Suprapubic skin (tissue), 4 donors: ENCODE data around the gene PIK3AP1. TPM values are rescaled to one million over a fixed set of nuclear protein-coding genes. Genes with fewer than 3 reads are reported as not detected.
"Not testable (repeated sequence)": the region's sequence is repeated elsewhere in the genome, so short reads cannot be mapped to it uniquely, and the experiment has no call there.

Experiments
- DNase-seq, 2 donors: peaks; one replicate each; pipeline ENCODE4 v3.0.0-alpha.2; 2019; ENCODE audit warnings: low spot score in 2 of 2
- H3K27ac ChIP-seq: fragments of 200-600 bp; sonication (generic); one replicate; pipeline ENCODE4 v1.5.1; 2019
- H3K27me3 ChIP-seq: fragments of 200-600 bp; sonication (generic); one replicate; pipeline ENCODE4 v1.5.1; 2019
- H3K36me3 ChIP-seq: fragments of 200-600 bp; sonication (generic); one replicate; pipeline ENCODE4 v1.5.1; 2019
- H3K4me1 ChIP-seq: fragments of 200-600 bp; sonication (generic); one replicate; pipeline ENCODE4 v1.5.1; 2019
- H3K4me3 ChIP-seq: fragments of 200-600 bp; sonication (generic); one replicate; pipeline ENCODE4 v1.5.1; 2019; ENCODE audit warnings: mild to moderate bottlenecking
- H3K9me3 ChIP-seq: fragments of 200-600 bp; sonication (generic); one replicate; pipeline ENCODE4 v1.5.1; 2019
- CTCF ChIP-seq, 2 donors: fragments of 200-600 bp in 1 of 2; fragments of 450-650 bp in 1 of 2; sonication (generic) in 1 of 2; IDR thresholded peaks; one replicate each; pipeline ENCODE4 v1.5.1; 2016 to 2019; ENCODE audit warnings: antibody characterized with exemption in 2 of 2, mild to moderate bottlenecking in 1 of 2, moderate library complexity in 1 of 2
- EP300 ChIP-seq: sonication (generic); formaldehyde crosslinking; IDR thresholded peaks from one replicate; pipeline ENCODE4 v1.6.1; 2017; ENCODE audit warnings: antibody characterized with exemption
- POLR2A ChIP-seq, 2 donors: fragments of 450-650 bp; IDR thresholded peaks; one replicate each; pipeline ENCODE4 v1.6.1; 2017; ENCODE audit warnings: antibody characterized with exemption in 2 of 2, mild to moderate bottlenecking in 2 of 2, moderate library complexity in 2 of 2
- POLR2AphosphoS5 ChIP-seq, 3 donors: sonication (generic); formaldehyde crosslinking; IDR thresholded peaks; one replicate each; pipeline ENCODE4 v1.6.1; 2017; ENCODE audit warnings: antibody characterized with exemption in 3 of 3
- WGBS: methylation state at CpG from one replicate; pipeline ENCODE4 v1.1.5; 2018; 5-methylcytosine and 5-hydroxymethylcytosine counted together
- total RNA-seq, 4 donors: library from RNA; depleted of rRNA; stranded (reverse); fragments of >200 nt; gene quantifications; one replicate each; pipeline ENCODE4 v1.1.0, GENCODE V29; 2016

Gene PIK3AP1
- total RNA-seq, 4 donors from 2014 or later, result 2.2 to 5.6 (median 4.0) TPM

GRCh38 chr10:96684826-96685225 lies 35.5 kb downstream of the PIK3AP1 start:
- Histone ChIP-seq H3K9me3 (no peaks in the 10 kb centered on the region), H3K27me3 (no peaks in the 10 kb centered on the region), H3K36me3 (no peaks in the 10 kb centered on the region), H3K4me1 (no peaks in the 10 kb centered on the region), H3K27ac (no peak overlapping the region), H3K4me3 (no peak overlapping the region)
- no peak for DNase-seq
- TF ChIP-seq POLR2A (IDR thresholded peaks at IDR 0.05), result no peak
- TF ChIP-seq CTCF (IDR thresholded peaks at IDR 0.05), result no peak
- TF ChIP-seq EP300, result no peak
- TF ChIP-seq POLR2AphosphoS5 (IDR thresholded peaks at IDR 0.05), result no peak
- WGBS, result 80% methylated on average over 4 of the region's 4 CpGs

- no peaks in the 10 kb centered on the region for H3K27me3 ChIP-seq
- no peaks in the 10 kb centered on the region for H3K36me3 ChIP-seq
- 80% methylated on average over 2 of the region's 2 CpGs for WGBS
- H3K27ac ChIP-seq, result no peak overlapping the region
- no peaks in the 10 kb centered on the region for H3K9me3 ChIP-seq
- no peak overlapping the region for H3K4me3 ChIP-seq
- no peaks in the 10 kb centered on the region for H3K4me1 ChIP-seq
- no peak for DNase-seq
- no peak for TF ChIP-seq POLR2AphosphoS5 (IDR thresholded peaks at IDR 0.05)
- TF ChIP-seq CTCF (IDR thresholded peaks at IDR 0.05), result no peak
- TF ChIP-seq POLR2A (IDR thresholded peaks at IDR 0.05), result no peak
- no peak for TF ChIP-seq EP300
Measured at GRCh38 chr10:96683710-96684109, 36.6 kb downstream of the PIK3AP1 start.

GRCh38 chr10:96683065-96683464 lies 37.2 kb downstream of the PIK3AP1 start:
- no peak overlapping the region for H3K4me3 ChIP-seq
- no peaks in the 10 kb centered on the region for H3K4me1 ChIP-seq
- no peaks in the 10 kb centered on the region for H3K9me3 ChIP-seq
- TF ChIP-seq CTCF (IDR thresholded peaks at IDR 0.05), result no peak
- no peak for TF ChIP-seq EP300
- TF ChIP-seq POLR2AphosphoS5 (IDR thresholded peaks at IDR 0.05), result no peak
- TF ChIP-seq POLR2A (IDR thresholded peaks at IDR 0.05), result no peak
- WGBS, result 94% methylated on average over 2 of the region's 2 CpGs
- no peak for DNase-seq
- no peaks in the 10 kb centered on the region for H3K27me3 ChIP-seq
- H3K36me3 ChIP-seq, result no peaks in the 10 kb centered on the region
- no peak overlapping the region for H3K27ac ChIP-seq

GRCh38 chr10:96681524-96681923 lies 38.8 kb downstream of the PIK3AP1 start:
- Histone ChIP-seq H3K36me3 (no peaks in the 10 kb centered on the region), H3K27me3 (no peaks in the 10 kb centered on the region), H3K4me3 (no peak overlapping the region), H3K4me1 (no peaks in the 10 kb centered on the region), H3K27ac (no peak overlapping the region), H3K9me3 (no peaks in the 10 kb centered on the region)
- no peak for DNase-seq
- WGBS, result 80% methylated on average over 3 of the region's 3 CpGs
- no peak for TF ChIP-seq POLR2A (IDR thresholded peaks at IDR 0.05)
- TF ChIP-seq EP300, result no peak
- TF ChIP-seq POLR2AphosphoS5 (IDR thresholded peaks at IDR 0.05), result no peak
- TF ChIP-seq CTCF (IDR thresholded peaks at IDR 0.05), result no peak

- H3K27me3 ChIP-seq, DNase-seq, H3K4me1 ChIP-seq, H3K9me3 ChIP-seq, H3K36me3 ChIP-seq, H3K27ac ChIP-seq, H3K4me3 ChIP-seq: not testable (repeated sequence)
- WGBS, result 88% methylated on average over 1 of the region's 1 CpG
Measured at GRCh38 chr10:96680463-96680862, 39.9 kb downstream of the PIK3AP1 start.

GRCh38 chr10:96678725-96679124 lies 41.6 kb downstream of the PIK3AP1 start:
- no peak for TF ChIP-seq CTCF (IDR thresholded peaks at IDR 0.05)
- TF ChIP-seq POLR2AphosphoS5 (IDR thresholded peaks at IDR 0.05), result no peak
- TF ChIP-seq POLR2A (IDR thresholded peaks at IDR 0.05), result no peak
- TF ChIP-seq EP300, result no peak
- Histone ChIP-seq H3K27me3 (no peaks in the 10 kb centered on the region), H3K27ac (no peak overlapping the region), H3K36me3 (no peaks in the 10 kb centered on the region), H3K4me3 (no peak overlapping the region), H3K9me3 (no peaks in the 10 kb centered on the region), H3K4me1 (no peaks in the 10 kb centered on the region)
- no peak for DNase-seq
- 82% methylated on average over 1 of the region's 1 CpG for WGBS
